Raji (cell line): ENCODE measurements around the gene EDEM3.

Source experiments
- POLR2A ChIP-seq: IDR thresholded peaks from 2 replicates; pipeline ENCODE4 v1.6.1; 2011; ENCODE audit warnings: low read depth, low read length, control low read depth; ENCODE audit not compliant: insufficient read depth

EDEM3 gene, protein sequence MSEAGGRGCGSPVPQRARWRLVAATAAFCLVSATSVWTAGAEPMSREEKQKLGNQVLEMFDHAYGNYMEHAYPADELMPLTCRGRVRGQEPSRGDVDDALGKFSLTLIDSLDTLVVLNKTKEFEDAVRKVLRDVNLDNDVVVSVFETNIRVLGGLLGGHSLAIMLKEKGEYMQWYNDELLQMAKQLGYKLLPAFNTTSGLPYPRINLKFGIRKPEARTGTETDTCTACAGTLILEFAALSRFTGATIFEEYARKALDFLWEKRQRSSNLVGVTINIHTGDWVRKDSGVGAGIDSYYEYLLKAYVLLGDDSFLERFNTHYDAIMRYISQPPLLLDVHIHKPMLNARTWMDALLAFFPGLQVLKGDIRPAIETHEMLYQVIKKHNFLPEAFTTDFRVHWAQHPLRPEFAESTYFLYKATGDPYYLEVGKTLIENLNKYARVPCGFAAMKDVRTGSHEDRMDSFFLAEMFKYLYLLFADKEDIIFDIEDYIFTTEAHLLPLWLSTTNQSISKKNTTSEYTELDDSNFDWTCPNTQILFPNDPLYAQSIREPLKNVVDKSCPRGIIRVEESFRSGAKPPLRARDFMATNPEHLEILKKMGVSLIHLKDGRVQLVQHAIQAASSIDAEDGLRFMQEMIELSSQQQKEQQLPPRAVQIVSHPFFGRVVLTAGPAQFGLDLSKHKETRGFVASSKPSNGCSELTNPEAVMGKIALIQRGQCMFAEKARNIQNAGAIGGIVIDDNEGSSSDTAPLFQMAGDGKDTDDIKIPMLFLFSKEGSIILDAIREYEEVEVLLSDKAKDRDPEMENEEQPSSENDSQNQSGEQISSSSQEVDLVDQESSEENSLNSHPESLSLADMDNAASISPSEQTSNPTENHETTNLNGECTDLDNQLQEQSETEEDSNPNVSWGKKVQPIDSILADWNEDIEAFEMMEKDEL

GRCh38 chr1:184754476-184755225 lies at the start of gene EDEM3:
Gene EDEM3, minus strand, starts transcription at chr1:184754858. Its CDS starts 212 bp downstream, at chr1:184754646.
- peak; percentile 81 for TF ChIP-seq POLR2A

GRCh38 chr1:184804220-184804619 lies 49.6 kb upstream of the EDEM3 start:
- no peak for TF ChIP-seq POLR2A

GRCh38 chr1:184803180-184803492 lies 48.5 kb upstream of the EDEM3 start:
- no peak for TF ChIP-seq POLR2A

- TF ChIP-seq POLR2A = no peak
Measured at GRCh38 chr1:184802354-184803179, 47.9 kb upstream of the EDEM3 start.

GRCh38 chr1:184801503-184801902 lies 46.8 kb upstream of the EDEM3 start:
- no peak for TF ChIP-seq POLR2A

DNA sequence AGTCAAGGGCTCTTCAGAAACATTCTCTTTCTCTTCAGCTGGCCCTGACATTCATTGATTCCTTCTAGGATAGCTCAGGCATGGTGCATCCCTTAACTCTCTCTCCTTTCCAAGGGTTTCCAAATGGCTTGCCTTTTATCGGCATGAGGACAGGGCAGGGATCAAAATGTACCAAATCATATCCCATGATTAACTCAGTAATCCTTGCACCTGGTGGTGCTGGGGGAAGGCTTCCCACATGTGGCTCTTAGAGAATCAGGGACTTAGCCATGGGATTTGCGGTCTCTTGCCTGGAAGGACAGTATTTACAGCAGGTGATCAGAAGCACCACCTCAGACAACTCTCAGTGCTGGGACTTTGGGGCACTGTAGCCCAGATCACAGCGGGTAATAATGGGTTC lies 46.2 kb upstream of the EDEM3 start:
- no peak for TF ChIP-seq POLR2A

GRCh38 chr1:184793967-184794366 lies 39.3 kb upstream of the EDEM3 start:
- no peak for TF ChIP-seq POLR2A

GRCh38 chr1:184792450-184792969 lies 37.9 kb upstream of the EDEM3 start:
- TF ChIP-seq POLR2A = no peak

DNA sequence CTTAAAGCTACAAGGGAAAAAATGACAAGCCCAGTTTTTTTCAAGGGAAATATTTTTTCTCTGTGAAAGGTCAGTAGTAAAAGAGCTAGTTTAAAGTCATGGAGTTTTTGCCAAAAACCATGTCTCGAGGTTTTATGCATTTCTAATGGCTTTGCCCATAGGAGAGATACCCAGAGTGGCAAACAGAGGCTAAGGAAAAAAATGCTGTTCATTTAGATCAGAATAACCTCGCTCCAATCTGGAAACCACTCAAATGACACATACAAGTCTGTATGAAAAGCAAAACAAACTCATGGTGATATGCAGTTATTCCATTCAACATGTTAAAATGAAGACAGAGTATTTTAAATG lies 36.9 kb upstream of the EDEM3 start:
- no peak for TF ChIP-seq POLR2A

- TF ChIP-seq POLR2A = no peak
Measured at GRCh38 chr1:184790642-184791549, 36.2 kb upstream of the EDEM3 start.

DNA sequence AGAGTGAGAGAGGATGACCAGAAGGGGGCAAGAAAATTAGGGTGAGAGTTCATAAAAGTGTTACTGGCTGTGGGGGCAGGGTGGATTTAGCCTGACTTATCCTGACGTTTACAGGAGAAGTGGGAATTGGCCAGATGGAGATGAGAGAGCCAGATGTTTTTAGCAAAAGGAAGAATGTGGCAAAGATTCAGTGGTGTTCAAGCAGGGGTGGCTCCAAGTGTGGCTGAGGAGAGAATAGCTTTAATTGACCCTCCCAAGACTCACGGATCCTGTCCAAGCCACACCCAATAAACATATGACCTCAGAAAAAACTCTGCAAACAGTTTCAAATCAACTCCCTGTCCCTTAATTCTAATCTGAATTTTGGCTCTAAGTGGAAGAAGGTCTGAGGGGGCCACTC lies 35.2 kb upstream of the EDEM3 start:
- TF ChIP-seq POLR2A = no peak

DNA sequence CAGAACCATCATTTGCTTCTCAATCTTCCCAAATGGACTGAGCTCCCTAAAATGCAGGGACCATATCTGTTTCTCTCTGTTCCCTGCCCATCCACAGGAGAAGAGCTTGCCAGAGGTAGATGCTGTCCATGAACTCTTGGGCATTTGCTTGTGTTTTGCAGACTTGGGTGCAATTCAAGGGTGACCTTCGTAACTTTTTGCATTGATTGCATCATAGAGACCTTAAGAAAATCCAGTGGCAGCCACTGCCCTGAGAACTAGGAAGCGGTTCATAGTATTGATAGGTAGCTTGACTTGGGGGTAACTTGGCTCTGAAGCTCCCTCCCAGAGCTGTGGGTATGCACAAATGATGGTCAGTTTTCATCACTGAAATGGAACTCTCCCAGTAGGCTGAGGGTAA lies 34.3 kb upstream of the EDEM3 start:
- TF ChIP-seq POLR2A = no peak

DNA sequence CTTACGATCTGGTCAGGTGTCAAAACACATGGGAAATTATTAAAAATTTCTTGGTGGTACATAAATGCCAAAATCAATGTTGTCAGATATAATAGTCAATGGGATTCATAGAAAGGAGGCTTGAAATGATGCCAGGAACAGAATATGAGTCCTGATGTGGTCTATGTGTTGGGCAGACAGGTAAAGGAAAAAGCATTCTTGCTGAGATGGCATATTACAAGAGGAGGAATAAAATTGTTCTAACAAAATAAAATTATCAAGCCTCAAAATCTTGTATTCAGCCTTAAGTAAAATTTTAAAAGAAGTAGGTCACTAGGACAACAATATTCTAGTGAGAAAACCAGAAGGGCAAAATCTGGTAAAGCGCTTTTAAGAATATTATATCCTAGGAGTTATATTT lies 30.9 kb upstream of the EDEM3 start:
- TF ChIP-seq POLR2A = no peak
